H1 (cell line): ENCODE data around the gene NEK9. TPM values are rescaled to one million over a fixed set of nuclear protein-coding genes. Genes with fewer than 3 reads are reported as not detected.

Experiments
- CTCF ChIA-PET: fragments of 300-600 bp; sonication (Branson Sonifier 250); formaldehyde crosslinking; loops from one replicate; lab custom pipeline; 2021; ENCODE audit not compliant: partially characterized antibody; lab: Charles Lee
- POLR2A ChIA-PET: fragments of 300-600 bp; sonication (Branson Sonifier 250); formaldehyde crosslinking; loops from one replicate; lab custom pipeline; 2021; ENCODE audit warnings: inconsistent platforms; ENCODE audit not compliant: partially characterized antibody; lab: Charles Lee
- DNase-seq, 2 experiments: peaks; one replicate each; pipeline versions ENCODE4 v3.0.0 to v3.0.0-alpha.2; 2010 to 2022; ENCODE audit warnings: low spot score in 2 of 2, low read depth in 1 of 2, mixed read lengths in 1 of 2
- FAIRE-seq: peaks from 2 replicates; lab custom pipeline; 2011; peaks lifted over from hg19 to GRCh38; lab: Jason Lieb, UNC
- H2AFZ ChIP-seq: 2 replicates; pipeline ENCODE4 v1.8.1; 2012; ENCODE audit warnings: low read length, inconsistent platforms
- H2AK5ac ChIP-seq: 2 replicates; pipeline ENCODE4 v1.6.1; 2013; ENCODE audit warnings: low read depth, low read length
- H2BK120ac ChIP-seq: replicated peaks from 2 replicates; pipeline ENCODE3; 2013; ENCODE audit warnings: low read depth, low read length, inconsistent platforms
- H2BK12ac ChIP-seq: 2 replicates; pipeline ENCODE4 v1.6.1; 2013; ENCODE audit warnings: low read depth, low read length
- H2BK15ac ChIP-seq: 2 replicates; pipeline ENCODE4 v1.6.1; 2013; ENCODE audit warnings: low read length
- H2BK20ac ChIP-seq: 2 replicates; pipeline ENCODE4 v1.6.1; 2013; ENCODE audit warnings: low read length
- H2BK5ac ChIP-seq: 2 replicates; pipeline ENCODE4 v1.6.1; 2013; ENCODE audit warnings: low read depth, low read length
- H3K14ac ChIP-seq: 2 replicates; pipeline ENCODE4 v1.6.1; 2013; ENCODE audit warnings: inconsistent platforms; ENCODE audit not compliant: insufficient read length
- H3K18ac ChIP-seq: 2 replicates; pipeline ENCODE4 v1.6.1; 2013; ENCODE audit warnings: low read length; ENCODE audit errors: extremely low read depth
- H3K23ac ChIP-seq: 2 replicates; pipeline ENCODE4 v1.6.1; 2013; ENCODE audit warnings: inconsistent platforms; ENCODE audit not compliant: insufficient read length
- H3K23me2 ChIP-seq: 2 replicates; pipeline ENCODE4 v1.6.1; 2013; ENCODE audit warnings: low read depth, low read length
- H3K27ac ChIP-seq: 2 replicates; pipeline ENCODE4 v1.6.1; 2011; ENCODE audit warnings: low read depth, low read length, inconsistent platforms
- H3K27me3 ChIP-seq, 4 experiments: replicated peaks in 1 of 4; 1 replicate in 1 of 4; 2 replicates in 3 of 4; pipeline versions ENCODE4 v1.6.1 to v1.8.1; 2011 to 2013; ENCODE audit warnings: low read length in 3 of 4, mild to moderate bottlenecking in 3 of 4, inconsistent platforms in 2 of 4, mixed read lengths in 2 of 4, moderate library complexity in 1 of 4; ENCODE audit not compliant: control insufficient read depth in 3 of 4, insufficient read depth in 3 of 4; ENCODE audit errors: extremely low read depth in 1 of 4
- H3K36me3 ChIP-seq, 4 experiments: 2 replicates each; pipeline versions ENCODE4 v1.6.1 to v1.8.1; 2011 to 2013; ENCODE audit warnings: mild to moderate bottlenecking in 4 of 4, low read length in 3 of 4, moderate library complexity in 2 of 4, control low read depth in 1 of 4, inconsistent platforms in 1 of 4; ENCODE audit not compliant: insufficient read depth in 4 of 4, control insufficient read depth in 2 of 4
- H3K4ac ChIP-seq: replicated peaks from 2 replicates; pipeline ENCODE3; 2013; ENCODE audit warnings: low read length, low read depth, mixed read lengths, inconsistent platforms; ENCODE audit not compliant: insufficient read length
- H3K4me1 ChIP-seq, 4 experiments: replicated peaks in 1 of 4; 1 replicate in 1 of 4; 2 replicates in 3 of 4; pipeline versions ENCODE4 v1.6.1 to v1.8.1; 2011 to 2013; ENCODE audit warnings: low read length in 3 of 4, inconsistent platforms in 2 of 4, mixed read lengths in 1 of 4; ENCODE audit not compliant: insufficient read depth in 4 of 4, control insufficient read depth in 3 of 4
- H3K4me2 ChIP-seq, 2 experiments: 2 replicates each; pipeline versions ENCODE4 v1.6.1 to v1.8.1; 2011 to 2013; ENCODE audit warnings: low read depth in 2 of 2, low read length in 2 of 2, control low read depth in 1 of 2, inconsistent platforms in 1 of 2, mild to moderate bottlenecking in 1 of 2; ENCODE audit not compliant: insufficient read depth in 1 of 2
- H3K4me3 ChIP-seq, 4 experiments: fragments of 200-600, 300-600 bp in 1 of 4; sonication (generic), shearing (Covaris generic), sonication (Bioruptor Twin) in 1 of 4; 2 replicates each; pipeline versions ENCODE4 v1.5.1 to v1.8.1; 2011 to 2016; ENCODE audit warnings: low read length in 4 of 4, low read depth in 3 of 4, control low read depth in 2 of 4, inconsistent platforms in 2 of 4, mild to moderate bottlenecking in 2 of 4, mixed read lengths in 1 of 4, moderate library complexity in 1 of 4; ENCODE audit not compliant: insufficient read depth in 2 of 4; ENCODE audit errors: extremely low read depth in 1 of 4
- H3K56ac ChIP-seq: replicated peaks from 2 replicates; pipeline ENCODE3; 2013; ENCODE audit warnings: low read depth, mild to moderate bottlenecking, mixed read lengths, low read length, inconsistent platforms; ENCODE audit not compliant: insufficient read length
- H3K79me1 ChIP-seq: 2 replicates; pipeline ENCODE4 v1.6.1; 2013; ENCODE audit warnings: low read depth, low read length, control low read depth
- H3K79me2 ChIP-seq, 2 experiments: 2 replicates each; pipeline versions ENCODE4 v1.6.1 to v1.8.1; 2012 to 2013; ENCODE audit warnings: low read length in 2 of 2, mild to moderate bottlenecking in 2 of 2, inconsistent platforms in 1 of 2; ENCODE audit not compliant: insufficient read depth in 2 of 2, control insufficient read depth in 1 of 2
- H3K9ac ChIP-seq, 4 experiments: replicated peaks in 1 of 4; 1 replicate in 1 of 4; 2 replicates in 3 of 4; pipeline versions ENCODE4 v1.6.1 to v1.8.1; 2011 to 2013; ENCODE audit warnings: low read depth in 3 of 4, low read length in 3 of 4, control low read depth in 2 of 4, mild to moderate bottlenecking in 2 of 4, moderate library complexity in 2 of 4, inconsistent platforms in 1 of 4; ENCODE audit errors: extremely low read depth in 1 of 4
- H3K9me3 ChIP-seq, 2 experiments: 2 replicates each; pipeline versions ENCODE4 v1.6.1 to v1.8.1; 2012 to 2013; ENCODE audit warnings: mild to moderate bottlenecking in 2 of 2, moderate library complexity in 2 of 2, control low read depth in 1 of 2, inconsistent platforms in 1 of 2, low read depth in 1 of 2, low read length in 1 of 2, mixed read lengths in 1 of 2; ENCODE audit not compliant: insufficient read depth in 2 of 2
- H4K20me1 ChIP-seq, 2 experiments: replicated peaks in 1 of 2; 2 replicates each; pipeline versions ENCODE3 to v1.8.1; 2011 to 2013; ENCODE audit warnings: inconsistent platforms in 2 of 2, low read length in 2 of 2, mild to moderate bottlenecking in 1 of 2; ENCODE audit not compliant: insufficient read depth in 2 of 2, control insufficient read depth in 1 of 2
- H4K5ac ChIP-seq: 2 replicates; pipeline ENCODE4 v1.6.1; 2013; ENCODE audit warnings: low read length, low read depth, mixed read lengths, inconsistent platforms; ENCODE audit not compliant: insufficient read length
- H4K8ac ChIP-seq: 2 replicates; pipeline ENCODE4 v1.8.0; 2013; ENCODE audit warnings: mild to moderate bottlenecking, moderate library complexity, low read length, inconsistent platforms; ENCODE audit not compliant: insufficient read depth; ENCODE audit errors: extremely low read depth
- H4K91ac ChIP-seq: replicated peaks from 2 replicates; pipeline ENCODE3; 2013; ENCODE audit warnings: low read length, mixed read lengths, inconsistent platforms; ENCODE audit not compliant: insufficient read length
- CBX5 ChIP-seq: fragments of 300-800, 300-1000 bp; sonication (generic); IDR thresholded peaks from 2 replicates; pipeline ENCODE4 v1.7.1; 2016; ENCODE audit warnings: antibody characterized with exemption, low read length, low read depth
- GABPA ChIP-seq: IDR thresholded peaks from 2 replicates; pipeline ENCODE4 v1.6.1; 2011; ENCODE audit warnings: mild to moderate bottlenecking, low read length, moderate library complexity, borderline replicate concordance; ENCODE audit not compliant: insufficient read depth
- KDM4A ChIP-seq: IDR thresholded peaks from one replicate; pipeline ENCODE4 v1.7.1; 2012; ENCODE audit warnings: low read depth, mild to moderate bottlenecking, moderate library complexity, low read length, inconsistent platforms; ENCODE audit not compliant: severe bottlenecking
- RBBP5 ChIP-seq: IDR thresholded peaks from 2 replicates; pipeline ENCODE4 v1.7.1; 2012; ENCODE audit warnings: low read depth, mild to moderate bottlenecking, inconsistent platforms, low read length, moderate library complexity, borderline replicate concordance
- RXRA ChIP-seq: IDR thresholded peaks from 2 replicates; pipeline ENCODE4 v1.6.1; 2011; ENCODE audit warnings: low read depth, mild to moderate bottlenecking, low read length, moderate library complexity; ENCODE audit not compliant: insufficient read depth
- SIN3A ChIP-seq, 2 experiments: IDR thresholded peaks in 1 of 2; conservative IDR thresholded peaks in 1 of 2; 2 replicates each; pipeline ENCODE4 v1.6.1; 2011 to 2012; ENCODE audit warnings: low read length in 2 of 2, improper control_type of control experiment in 1 of 2, low read depth in 1 of 2, mild to moderate bottlenecking in 1 of 2
- TAF7 ChIP-seq: optimal IDR thresholded peaks from 2 replicates; pipeline ENCODE3; 2011; ENCODE audit warnings: low read depth, mild to moderate bottlenecking, inconsistent platforms, low read length, moderate library complexity, borderline replicate concordance
- TEAD4 ChIP-seq: IDR thresholded peaks from 2 replicates; pipeline ENCODE4 v1.6.1; 2012; ENCODE audit warnings: low read depth, low read length, inconsistent platforms, mixed read lengths
- WGBS, 2 experiments: shearing (Covaris generic) in 1 of 2; methylation state at CpG; one replicate each; pipeline versions ENCODE4 v1.1.6 to v1.1.7; 2013 to 2015; ENCODE audit warnings: low lambda C conversion rate in 2 of 2, mixed read lengths in 2 of 2, inconsistent platforms in 1 of 2, low coverage in 1 of 2, missing lambda C conversion rate in 1 of 2; ENCODE audit not compliant: insufficient replicate concordance in 2 of 2, insufficient coverage in 1 of 2, insufficient read length in 1 of 2; ENCODE audit errors: extremely low coverage in 1 of 2, missing lambda C conversion rate in 1 of 2; 5-methylcytosine and 5-hydroxymethylcytosine counted together
- polyA plus RNA-seq, 7 experiments: library from polyadenylated mRNA; depleted of rRNA in 3 of 7; stranded (reverse) in 5 of 7; unstranded in 2 of 7; fragments of >200 nt in 5 of 7; fragments of 200-250 nt in 2 of 7; gene quantifications; 1 replicate in 5 of 7; 2 replicates in 1 of 7; 4 replicates in 1 of 7; pipeline versions ENCODE4 v1.2.1 to v1.2.3, GENCODE V29; 2011 to 2013; ENCODE audit warnings: missing spikeins in 2 of 7, mixed read lengths in 2 of 7
- total RNA-seq: library from RNA; stranded (reverse); fragmentation: NEBNext Ultra II Directional; extraction: Animal tissue kit (Norgen Biotek cat#: 25700); gene quantifications from 2 replicates; pipeline ENCODE4 v1.2.1, GENCODE V29; 2021
- TF ChIP-seq, protein P1 (sequence below): IDR thresholded peaks from 2 replicates; pipeline ENCODE4 v1.6.1; 2012; ENCODE audit warnings: inconsistent platforms
- TF ChIP-seq, protein P2 (sequence below): IDR thresholded peaks from 2 replicates; pipeline ENCODE4 v1.6.1; 2011; ENCODE audit warnings: low read depth, mild to moderate bottlenecking, low read length; ENCODE audit not compliant: insufficient read depth

Gene NEK9
- total and polyA plus RNA-seq, 2 of the 8 experiments (the other 6 are each of a cell fraction or from before 2014, with no cell fraction given): 16.0 to 43.6 TPM

DNA sequence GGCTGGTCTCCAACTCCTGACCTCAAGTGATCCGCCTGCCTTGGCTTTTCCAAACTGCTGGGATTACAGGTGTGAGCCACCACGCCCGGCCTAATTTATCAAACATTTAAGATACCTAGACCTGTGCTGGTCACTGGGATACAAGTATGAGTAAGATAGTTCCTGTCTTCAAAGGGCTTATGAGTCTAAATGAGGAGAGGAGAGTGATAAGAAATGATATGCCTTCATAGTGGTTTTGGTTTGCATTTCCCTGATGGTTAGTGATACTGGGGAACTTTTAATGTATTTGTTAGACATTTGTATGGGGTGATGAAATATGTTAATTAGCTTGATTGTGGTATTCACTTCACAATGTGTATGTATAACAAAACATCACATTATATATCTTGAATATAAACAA is 28.3 kb upstream of the NEK9 start:
- Histone ChIP-seq H2BK12ac (no peak overlapping the region), H3K9ac (no peak overlapping the region), H3K79me1 (no peaks in the 10 kb centered on the region; the same call in 1 of the 2 replicates), H3K4me1 (peaks cover 0 to 3% (median 0%) of the 10 kb centered on the region in 4 experiments; a peak in 3 of 7 replicates), H4K8ac (no peak overlapping the region), H3K27ac (no peak overlapping the region), H3K36me3 (peaks cover 0 to 5% (median 0%) of the 10 kb centered on the region in 4 experiments; a peak in 3 of 8 replicates), H3K4ac (no peak overlapping the region), H2BK120ac (no peak overlapping the region), H3K4me3 (no peak overlapping the region), H4K91ac (no peak overlapping the region), H3K23me2 (no peaks in the 10 kb centered on the region), H3K4me2 (no peak overlapping the region), H3K14ac (no peak overlapping the region), H2BK5ac (no peak overlapping the region), H3K27me3 (no peaks in the 10 kb centered on the region), H2BK20ac (no peak overlapping the region), H3K18ac (no peak overlapping the region), H2AFZ (no peak overlapping the region), H4K20me1 (peaks cover 2 to 6% of the 10 kb centered on the region in 2 experiments), H3K23ac (no peak overlapping the region), H2AK5ac (no peak overlapping the region), H4K5ac (no peak overlapping the region), H3K56ac (no peak overlapping the region), H3K9me3 (no peaks in the 10 kb centered on the region), H2BK15ac (no peak overlapping the region), H3K79me2 (peaks cover 4 to 43% of the 10 kb centered on the region in 2 experiments; a peak in 3 of 4 replicates)
- DNase-seq: no peak
- ChIA-PET CTCF (interaction anchor here (0.6 to 3.7 kb wide), 3 partner anchors 13 to 141 kb away, joined by 3 to 14 read pairs (median 4); no protein-coding TSS in a partner anchor), POLR2A (no interaction called here)
- WGBS, 2 experiments: 98% methylated on average over 3 of the region's 3 CpGs; no CpG with 5 or more reads in 1 of the 2 experiments
- FAIRE-seq: no peak
- TF ChIP-seq RXRA (no peak), SIN3A (conservative IDR thresholded peaks at IDR 0.05 in 1 of 2, IDR thresholded peaks at IDR 0.05 in 1 of 2; ENCODE audit: low read depth in 1 of 2, low read length in 2 of 2) (no peak), KDM4A (no peak), TEAD4 (no peak), TAF7 (no peak), RBBP5 (no peak), GABPA (no peak), CBX5 (no peak)
- TF ChIP-seq, protein P1, sequence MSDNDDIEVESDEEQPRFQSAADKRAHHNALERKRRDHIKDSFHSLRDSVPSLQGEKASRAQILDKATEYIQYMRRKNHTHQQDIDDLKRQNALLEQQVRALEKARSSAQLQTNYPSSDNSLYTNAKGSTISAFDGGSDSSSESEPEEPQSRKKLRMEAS: no peak
- TF ChIP-seq, protein P2, sequence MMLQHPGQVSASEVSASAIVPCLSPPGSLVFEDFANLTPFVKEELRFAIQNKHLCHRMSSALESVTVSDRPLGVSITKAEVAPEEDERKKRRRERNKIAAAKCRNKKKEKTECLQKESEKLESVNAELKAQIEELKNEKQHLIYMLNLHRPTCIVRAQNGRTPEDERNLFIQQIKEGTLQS: no peak
